Measurements from ENCODE around the gene FBXL17.
"Not testable (repeated sequence)": the region's sequence is repeated elsewhere in the genome, so short reads cannot be mapped to it uniquely, and the experiment has no call there.

Gene FBXL17

GRCh38 chr5:108280960-108281569 is 100.8 kb downstream of the FBXL17 start:
- H3K9me3 ChIP-seq, result no peaks in the 10 kb centered on the region
- no peak overlapping the region for H3K4me3 ChIP-seq (ENCODE audit: low read depth, low read length)
- no peak for TF ChIP-seq CTCF (IDR thresholded peaks at IDR 0.05; ENCODE audit: low read depth, low read length)
- H3K36me3 ChIP-seq, result no peaks in the 10 kb centered on the region
- H3K27me3 ChIP-seq, result no peaks in the 10 kb centered on the region
- no peak for DNase-seq
- H3K4me1 ChIP-seq, result no peaks in the 10 kb centered on the region

GRCh38 chr5:108280248-108280647 is 101.7 kb downstream of the FBXL17 start:
- no peaks in the 10 kb centered on the region for H3K4me1 ChIP-seq
- no peaks in the 10 kb centered on the region for H3K27me3 ChIP-seq
- DNase-seq, result no peak
- H3K36me3 ChIP-seq, result no peaks in the 10 kb centered on the region
- no peak overlapping the region for H3K4me3 ChIP-seq (ENCODE audit: low read depth, low read length)
- no peaks in the 10 kb centered on the region for H3K9me3 ChIP-seq
- TF ChIP-seq CTCF (IDR thresholded peaks at IDR 0.05; ENCODE audit: low read depth, low read length), result no peak

- H3K36me3 ChIP-seq, result no peaks in the 10 kb centered on the region
- H3K4me1 ChIP-seq, result no peaks in the 10 kb centered on the region
- no peaks in the 10 kb centered on the region for H3K27me3 ChIP-seq
- no peaks in the 10 kb centered on the region for H3K9me3 ChIP-seq
- no peak for DNase-seq
- H3K4me3 ChIP-seq (ENCODE audit: low read depth, low read length), result no peak overlapping the region
- TF ChIP-seq CTCF (IDR thresholded peaks at IDR 0.05; ENCODE audit: low read depth, low read length), result peak; percentile 16; the same call in 1 of the 2 replicates
These were observed 103.3 kb downstream of the FBXL17 start for GRCh38 chr5:108278285-108279240.

- Histone ChIP-seq H3K4me1 (no peaks in the 10 kb centered on the region), H3K27me3 (no peaks in the 10 kb centered on the region), H3K36me3 (no peaks in the 10 kb centered on the region), H3K9me3 (no peaks in the 10 kb centered on the region), H3K4me3 (ENCODE audit: low read depth, low read length) (no peak overlapping the region)
- no peak for TF ChIP-seq CTCF (IDR thresholded peaks at IDR 0.05; ENCODE audit: low read depth, low read length)
- DNase-seq, result no peak
These were observed 105.5 kb downstream of the FBXL17 start for GRCh38 chr5:108276187-108277050.

- not testable (repeated sequence) for H3K27me3 ChIP-seq; H3K9me3 ChIP-seq; DNase-seq; H3K4me3 ChIP-seq (ENCODE audit: low read depth, low read length); H3K4me1 ChIP-seq; H3K36me3 ChIP-seq
These were observed 107.8 kb downstream of the FBXL17 start for GRCh38 chr5:108274080-108274479.

- no peaks in the 10 kb centered on the region; the same call in 1 of the 2 replicates for H3K4me1 ChIP-seq
- H3K36me3 ChIP-seq, result no peaks in the 10 kb centered on the region
- H3K9me3 ChIP-seq, result no peaks in the 10 kb centered on the region
- no peak for DNase-seq
- H3K27me3 ChIP-seq, result no peaks in the 10 kb centered on the region
- no peak overlapping the region for H3K4me3 ChIP-seq (ENCODE audit: low read depth, low read length)
- TF ChIP-seq CTCF (IDR thresholded peaks at IDR 0.05; ENCODE audit: low read depth, low read length), result no peak
These were observed 110.8 kb downstream of the FBXL17 start for GRCh38 chr5:108271127-108271526.
